WTC11 (cell line): ENCODE results near the gene ADAMTS9.

Experiments
- ATF3 ChIP-seq: sonication (generic); formaldehyde crosslinking; conservative IDR thresholded peaks from 2 replicates; pipeline ENCODE4 v1.8.1; 2022; ENCODE audit warnings: mild to moderate bottlenecking, missing genetic modification reagents
- CREB1 ChIP-seq: sonication (generic); formaldehyde crosslinking; IDR thresholded peaks from 2 replicates; pipeline ENCODE4 v1.8.0; 2023; ENCODE audit warnings: mild to moderate bottlenecking, missing genetic modification reagents
- E2F5 ChIP-seq: sonication (generic); formaldehyde crosslinking; IDR thresholded peaks from 2 replicates; pipeline ENCODE4 v1.8.1; 2022; ENCODE audit warnings: mild to moderate bottlenecking, moderate library complexity, missing genetic modification reagents
- GRHL2 ChIP-seq: fragments of 250-450 bp; sonication (Bioruptor Pico); IDR thresholded peaks from 2 replicates; pipeline ENCODE4 v1.8.0; 2022; ENCODE audit warnings: mild to moderate bottlenecking, moderate library complexity; ENCODE audit not compliant: insufficient replicate concordance, severe bottlenecking
- IRF2 ChIP-seq: sonication (generic); formaldehyde crosslinking; IDR thresholded peaks from 2 replicates; pipeline ENCODE4 v1.8.0; 2022; ENCODE audit warnings: low read depth, missing genetic modification reagents, borderline replicate concordance
- JUN ChIP-seq: sonication (generic); formaldehyde crosslinking; IDR thresholded peaks from 2 replicates; pipeline ENCODE4 v1.8.0; 2023; ENCODE audit warnings: mild to moderate bottlenecking, missing genetic modification reagents
- NFE2L1 ChIP-seq: sonication (generic); formaldehyde crosslinking; IDR thresholded peaks from 2 replicates; pipeline ENCODE4 v1.8.1; 2023; ENCODE audit warnings: missing genetic modification reagents
- RELA ChIP-seq: sonication (generic); formaldehyde crosslinking; IDR thresholded peaks from 2 replicates; pipeline ENCODE4 v1.8.1; 2022; ENCODE audit warnings: missing genetic modification reagents, mild to moderate bottlenecking, borderline replicate concordance
- SP1 ChIP-seq: sonication (generic); formaldehyde crosslinking; conservative IDR thresholded peaks from 2 replicates; pipeline ENCODE4 v1.8.1; 2022; ENCODE audit warnings: missing genetic modification reagents
- ZBTB43 ChIP-seq: sonication (generic); formaldehyde crosslinking; IDR thresholded peaks from 2 replicates; pipeline ENCODE4 v1.8.1; 2023; ENCODE audit warnings: mild to moderate bottlenecking, missing genetic modification reagents
- ZNF263 ChIP-seq: sonication (generic); formaldehyde crosslinking; IDR thresholded peaks from 2 replicates; pipeline ENCODE4 v1.8.1; 2022; ENCODE audit warnings: low read depth, mild to moderate bottlenecking, moderate library complexity, missing genetic modification reagents
- ZNF317 ChIP-seq: sonication (generic); formaldehyde crosslinking; IDR thresholded peaks from 2 replicates; pipeline ENCODE4 v1.8.1; 2023; ENCODE audit warnings: low read depth, mild to moderate bottlenecking, moderate library complexity, missing genetic modification reagents, borderline replicate concordance
- ZNF532 ChIP-seq: fragments of 250-450 bp; sonication (Bioruptor Pico); IDR thresholded peaks from 2 replicates; pipeline ENCODE4 v1.9.0; 2021; ENCODE audit warnings: mild to moderate bottlenecking, borderline replicate concordance
- TF ChIP-seq, protein P1 (sequence below): fragments of 200-600 bp; IDR thresholded peaks from 2 replicates; pipeline ENCODE4 v1.8.0; 2022; ENCODE audit warnings: antibody characterized with exemption

DNA sequence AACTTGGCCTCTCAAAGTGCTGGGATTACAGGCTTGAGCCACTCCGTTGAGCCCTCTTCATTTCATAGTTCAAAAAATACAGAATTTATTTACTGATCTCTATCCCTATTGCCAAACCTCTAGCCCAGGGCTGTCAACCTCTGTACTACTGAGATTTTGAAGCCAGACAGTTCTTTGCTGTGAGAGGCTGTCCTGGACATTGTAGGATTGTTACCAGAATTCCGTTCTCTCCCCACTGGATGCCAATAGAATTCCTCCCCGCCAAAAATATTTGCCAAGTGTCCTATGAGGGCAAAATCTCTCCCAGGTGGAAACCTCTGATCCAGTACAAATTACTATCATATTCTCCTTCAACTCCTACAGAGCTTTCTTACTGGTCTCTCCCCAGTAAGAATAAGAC, 29.6 kb upstream of the ADAMTS9 start:
- TF ChIP-seq RELA, result no peak
- no peak for TF ChIP-seq NFE2L1 (CRISPR knock-in tag)
- no peak for TF ChIP-seq ZNF317 (CRISPR knock-in tag)
- TF ChIP-seq, protein P1, sequence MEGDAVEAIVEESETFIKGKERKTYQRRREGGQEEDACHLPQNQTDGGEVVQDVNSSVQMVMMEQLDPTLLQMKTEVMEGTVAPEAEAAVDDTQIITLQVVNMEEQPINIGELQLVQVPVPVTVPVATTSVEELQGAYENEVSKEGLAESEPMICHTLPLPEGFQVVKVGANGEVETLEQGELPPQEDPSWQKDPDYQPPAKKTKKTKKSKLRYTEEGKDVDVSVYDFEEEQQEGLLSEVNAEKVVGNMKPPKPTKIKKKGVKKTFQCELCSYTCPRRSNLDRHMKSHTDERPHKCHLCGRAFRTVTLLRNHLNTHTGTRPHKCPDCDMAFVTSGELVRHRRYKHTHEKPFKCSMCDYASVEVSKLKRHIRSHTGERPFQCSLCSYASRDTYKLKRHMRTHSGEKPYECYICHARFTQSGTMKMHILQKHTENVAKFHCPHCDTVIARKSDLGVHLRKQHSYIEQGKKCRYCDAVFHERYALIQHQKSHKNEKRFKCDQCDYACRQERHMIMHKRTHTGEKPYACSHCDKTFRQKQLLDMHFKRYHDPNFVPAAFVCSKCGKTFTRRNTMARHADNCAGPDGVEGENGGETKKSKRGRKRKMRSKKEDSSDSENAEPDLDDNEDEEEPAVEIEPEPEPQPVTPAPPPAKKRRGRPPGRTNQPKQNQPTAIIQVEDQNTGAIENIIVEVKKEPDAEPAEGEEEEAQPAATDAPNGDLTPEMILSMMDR, result no peak
- no peak for TF ChIP-seq ZNF532 (CRISPR knock-in tag)
- TF ChIP-seq IRF2, result no peak
- no peak for TF ChIP-seq JUN
- TF ChIP-seq SP1 (CRISPR knock-in tag), result no peak
- no peak for TF ChIP-seq CREB1
- no peak for TF ChIP-seq ATF3
- TF ChIP-seq ZBTB43 (CRISPR knock-in tag), result no peak
- TF ChIP-seq GRHL2, result no peak
- no peak for TF ChIP-seq E2F5 (CRISPR knock-in tag)
- no peak for TF ChIP-seq ZNF263
